Colonic mucosa (tissue), 4 donors: ENCODE measurements around the gene ZSCAN21. TPM values are rescaled to one million over a fixed set of nuclear protein-coding genes. Genes with fewer than 3 reads are reported as not detected.
A peak's percentile ranks its signal among the peaks of the same experiment; 100 is the strongest.

Experiments used
- DNase-seq: peaks from one replicate; pipeline ENCODE4 v3.0.0-alpha.2; 2020
- H3K27ac ChIP-seq: fragments of 200-600 bp; one replicate; pipeline ENCODE4 v1.8.0; 2021
- H3K27me3 ChIP-seq: fragments of 200-600 bp; one replicate; pipeline ENCODE4 v1.8.0; 2021
- H3K36me3 ChIP-seq: fragments of 200-600 bp; one replicate; pipeline ENCODE4 v1.8.0; 2021
- H3K4me1 ChIP-seq: fragments of 200-600 bp; one replicate; pipeline ENCODE4 v1.8.0; 2021; ENCODE audit warnings: mild to moderate bottlenecking
- H3K4me3 ChIP-seq: fragments of 200-600 bp; one replicate; pipeline ENCODE4 v1.8.0; 2021
- H3K9ac ChIP-seq, 2 donors: one replicate each; pipeline ENCODE4 v1.7.0; 2013; ENCODE audit warnings: control low read depth in 2 of 2, low read depth in 2 of 2, low read length in 2 of 2
- H3K9me3 ChIP-seq: fragments of 200-600 bp; one replicate; pipeline ENCODE4 v1.8.0; 2021
- intact Hi-C: fragments of 100-400 bp; cut with DNase I; formaldehyde crosslinking; loops from one replicate; pipeline ENCODE4 v1.14.1; 2022
- total RNA-seq, 2 donors: library from RNA; stranded (reverse); fragmentation: NEBNext Ultra II Directional in 1 of 2; extraction: Animal tissue kit (Norgen Biotek cat#: 25700) in 1 of 2; gene quantifications; one replicate each; pipeline ENCODE4 v1.2.1, GENCODE V29; 2021
- TF ChIP-seq, protein P1 (sequence below): fragments of 200-600 bp; IDR thresholded peaks from one replicate; pipeline ENCODE4 v1.8.0; 2022; ENCODE audit warnings: antibody characterized with exemption, mild to moderate bottlenecking
- donor health status: healthy.
- donor health status: DM: no; HTN: no; CAD: no.
- donor health status: DM: no; HTN: no; CAD: no.

The ZSCAN21 gene
- total RNA-seq, 2 donors from 2014 or later: 6.2 to 7.7 TPM

DNA sequence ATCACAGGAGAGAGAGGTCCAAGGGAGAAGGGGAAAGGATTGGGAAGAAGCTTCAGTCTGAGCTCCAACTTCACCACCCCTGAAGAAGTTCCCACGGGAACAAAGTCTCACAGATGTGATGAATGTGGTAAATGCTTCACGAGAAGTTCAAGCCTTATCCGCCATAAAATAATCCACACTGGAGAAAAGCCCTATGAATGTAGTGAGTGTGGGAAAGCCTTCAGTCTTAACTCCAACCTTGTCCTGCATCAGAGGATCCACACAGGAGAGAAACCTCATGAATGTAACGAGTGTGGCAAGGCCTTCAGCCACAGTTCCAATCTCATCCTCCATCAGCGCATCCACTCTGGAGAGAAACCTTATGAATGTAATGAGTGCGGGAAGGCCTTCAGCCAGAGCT, 16.0 kb upstream of the ZSCAN21 start:
- intact Hi-C loops: no loop called here
- TF ChIP-seq, protein P1, sequence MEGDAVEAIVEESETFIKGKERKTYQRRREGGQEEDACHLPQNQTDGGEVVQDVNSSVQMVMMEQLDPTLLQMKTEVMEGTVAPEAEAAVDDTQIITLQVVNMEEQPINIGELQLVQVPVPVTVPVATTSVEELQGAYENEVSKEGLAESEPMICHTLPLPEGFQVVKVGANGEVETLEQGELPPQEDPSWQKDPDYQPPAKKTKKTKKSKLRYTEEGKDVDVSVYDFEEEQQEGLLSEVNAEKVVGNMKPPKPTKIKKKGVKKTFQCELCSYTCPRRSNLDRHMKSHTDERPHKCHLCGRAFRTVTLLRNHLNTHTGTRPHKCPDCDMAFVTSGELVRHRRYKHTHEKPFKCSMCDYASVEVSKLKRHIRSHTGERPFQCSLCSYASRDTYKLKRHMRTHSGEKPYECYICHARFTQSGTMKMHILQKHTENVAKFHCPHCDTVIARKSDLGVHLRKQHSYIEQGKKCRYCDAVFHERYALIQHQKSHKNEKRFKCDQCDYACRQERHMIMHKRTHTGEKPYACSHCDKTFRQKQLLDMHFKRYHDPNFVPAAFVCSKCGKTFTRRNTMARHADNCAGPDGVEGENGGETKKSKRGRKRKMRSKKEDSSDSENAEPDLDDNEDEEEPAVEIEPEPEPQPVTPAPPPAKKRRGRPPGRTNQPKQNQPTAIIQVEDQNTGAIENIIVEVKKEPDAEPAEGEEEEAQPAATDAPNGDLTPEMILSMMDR: no peak
- H3K9me3 ChIP-seq: no peaks in the 10 kb centered on the region
- DNase-seq: no peak
- no peak overlapping the region for H3K9ac ChIP-seq
- no peak overlapping the region for H3K4me3 ChIP-seq
- no peaks in the 10 kb centered on the region for H3K27me3 ChIP-seq
- H3K4me1 ChIP-seq: peaks cover 5% of the 10 kb centered on the region
- peaks cover 7% of the 10 kb centered on the region for H3K36me3 ChIP-seq
- H3K27ac ChIP-seq: no peak overlapping the region

DNA sequence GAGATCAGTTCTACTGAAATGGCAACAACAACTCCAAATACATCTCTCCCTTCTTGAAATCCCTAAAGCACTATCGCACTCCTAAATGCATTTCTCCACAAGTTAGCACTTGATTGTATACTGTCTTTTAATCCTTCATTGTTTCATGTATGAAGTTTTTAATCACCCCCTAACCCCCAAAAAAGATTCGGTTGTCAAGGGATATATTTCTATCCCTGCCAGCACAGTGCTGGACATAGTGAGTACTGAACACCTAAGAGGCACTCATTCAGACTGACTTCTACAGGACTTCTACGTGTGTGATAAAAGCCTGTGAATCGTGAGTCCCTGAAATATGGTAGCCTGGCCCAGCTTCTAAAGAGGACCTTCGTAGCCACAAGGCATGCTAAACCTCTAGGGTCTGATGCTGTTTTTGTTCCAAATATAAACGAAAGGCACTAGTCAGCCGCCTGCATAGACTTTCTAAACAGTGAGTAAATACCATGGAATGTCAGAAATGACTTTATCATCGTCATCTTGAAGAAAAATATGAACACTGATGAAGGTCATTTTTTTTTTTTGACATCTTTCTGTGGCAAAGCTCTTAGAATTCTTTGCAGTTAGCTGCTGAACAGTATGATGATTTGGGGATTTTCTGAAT, 14.6 kb upstream of the ZSCAN21 start:
- H3K9ac ChIP-seq: no peak overlapping the region
- H3K36me3 ChIP-seq: peaks cover 7% of the 10 kb centered on the region
- H3K27ac ChIP-seq: no peak overlapping the region
- H3K9me3 ChIP-seq: no peaks in the 10 kb centered on the region
- no peak overlapping the region for H3K4me3 ChIP-seq
- peaks cover 5% of the 10 kb centered on the region for H3K4me1 ChIP-seq
- no peaks in the 10 kb centered on the region for H3K27me3 ChIP-seq
- intact Hi-C loops: no loop called here
- no peak for DNase-seq
- TF ChIP-seq, protein P1: no peak

DNA sequence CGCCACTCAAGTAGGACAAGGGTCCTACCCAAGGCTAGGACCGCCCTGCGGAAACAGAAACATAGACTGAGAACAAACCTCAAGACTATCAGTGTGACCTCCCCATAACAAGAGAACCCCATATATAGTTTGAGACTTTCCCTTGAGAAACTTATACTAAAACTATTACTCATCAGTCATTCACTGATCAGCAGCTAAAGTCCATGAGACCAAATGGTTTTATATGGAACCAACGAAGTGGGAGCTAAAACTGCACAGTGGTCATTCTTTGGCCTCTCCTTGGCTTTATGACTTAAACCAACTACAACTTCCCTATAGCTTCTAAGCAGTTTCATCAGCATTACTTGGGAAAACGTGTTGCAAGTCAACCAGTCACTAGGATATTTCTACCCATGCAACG, 13.7 kb upstream of the ZSCAN21 start:
- H3K9ac ChIP-seq: no peak overlapping the region
- no peak overlapping the region for H3K4me3 ChIP-seq
- H3K4me1 ChIP-seq: peaks cover 5% of the 10 kb centered on the region
- H3K9me3 ChIP-seq: no peaks in the 10 kb centered on the region
- no peaks in the 10 kb centered on the region for H3K36me3 ChIP-seq
- peak overlapping the region; percentile 33 for H3K27ac ChIP-seq
- TF ChIP-seq, protein P1: no peak
- no peaks in the 10 kb centered on the region for H3K27me3 ChIP-seq
- intact Hi-C loops: no loop called here
- no peak for DNase-seq

DNA sequence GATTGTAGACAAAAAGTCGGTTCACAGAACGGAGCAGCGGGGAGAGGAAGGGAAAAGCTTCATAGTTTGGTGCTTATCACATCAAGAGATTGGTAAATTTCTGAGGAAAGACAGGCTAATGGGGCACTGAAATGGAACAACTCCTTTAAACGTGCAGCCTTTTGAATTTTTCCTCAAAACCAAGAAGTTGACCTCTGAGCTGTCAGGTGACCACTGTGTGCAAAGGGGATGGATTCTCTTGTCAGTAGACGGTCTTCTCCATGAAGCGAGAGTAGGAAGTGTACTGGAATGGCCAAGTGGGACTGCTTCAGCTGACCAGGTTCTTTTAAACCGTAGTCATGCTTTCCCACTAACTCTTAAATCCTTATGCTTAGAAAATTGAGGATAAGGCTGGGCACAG, 11.2 kb upstream of the ZSCAN21 start:
- Histone ChIP-seq H3K9me3 (no peaks in the 10 kb centered on the region), H3K36me3 (no peaks in the 10 kb centered on the region), H3K27ac (no peak overlapping the region), H3K4me3 (no peak overlapping the region), H3K4me1 (peaks cover 5% of the 10 kb centered on the region), H3K27me3 (no peaks in the 10 kb centered on the region), H3K9ac (no peak overlapping the region)
- no peak for DNase-seq
- TF ChIP-seq, protein P1: no peak
- intact Hi-C loops: no loop called here

DNA sequence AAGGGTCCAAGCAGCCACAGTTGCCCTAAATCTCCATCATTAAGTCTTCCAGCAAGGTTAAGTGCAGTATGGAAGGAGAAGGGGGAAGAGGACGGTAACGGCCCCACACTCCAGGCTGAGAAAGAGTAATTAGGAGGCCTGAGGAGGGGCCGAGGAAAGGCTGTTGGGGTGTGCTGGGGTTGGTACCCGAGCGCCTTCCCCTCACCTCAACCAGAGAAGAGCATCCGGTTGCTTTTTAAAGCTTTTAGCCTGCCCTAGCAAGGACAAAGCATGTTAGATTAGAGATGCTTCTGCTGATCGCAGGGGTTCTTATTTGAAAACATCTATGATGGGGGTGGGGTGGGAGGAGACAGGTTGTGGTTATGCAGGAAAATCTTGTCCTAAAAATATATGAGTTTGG, 9.0 kb upstream of the ZSCAN21 start:
- Histone ChIP-seq H3K27ac (no peak overlapping the region), H3K9me3 (no peaks in the 10 kb centered on the region), H3K36me3 (no peaks in the 10 kb centered on the region), H3K4me3 (no peak overlapping the region), H3K27me3 (no peaks in the 10 kb centered on the region), H3K9ac (no peak overlapping the region), H3K4me1 (peaks cover 5% of the 10 kb centered on the region)
- intact Hi-C loops: loop anchor here (5.0 kb wide), 1 partner anchor 48 kb away; no protein-coding TSS in a partner anchor
- TF ChIP-seq, protein P1: no peak
- no peak for DNase-seq
